GM12872 (cell line): Measurements from ENCODE around the gene MEGF11.

ENCODE experiments used
- CTCF ChIP-seq: IDR thresholded peaks from 3 replicates; pipeline ENCODE4 v1.5.1; 2011; ENCODE audit warnings: low read depth, mild to moderate bottlenecking, low read length, moderate library complexity; ENCODE audit not compliant: insufficient read depth

The MEGF11 gene

DNA sequence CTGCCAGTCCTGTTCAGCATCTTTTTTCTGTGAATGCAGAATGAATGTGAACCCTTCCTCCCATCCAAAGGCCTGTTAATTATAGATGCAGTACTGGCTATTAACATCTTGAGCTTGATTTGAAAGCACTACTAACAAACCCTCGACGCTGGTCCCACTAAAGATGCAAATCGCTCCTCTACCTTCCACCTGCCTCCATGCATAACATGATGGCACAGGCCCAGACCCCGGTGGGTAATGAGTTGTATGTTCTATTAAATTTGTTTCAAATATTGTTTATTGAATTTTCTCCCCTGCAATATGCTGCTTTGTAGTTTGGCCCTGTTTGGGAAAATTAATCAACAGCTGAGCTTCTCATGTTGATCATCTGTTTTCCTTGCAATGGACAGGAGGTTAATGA, 314.9 kb downstream of the MEGF11 start:
- TF ChIP-seq CTCF: no peak

DNA sequence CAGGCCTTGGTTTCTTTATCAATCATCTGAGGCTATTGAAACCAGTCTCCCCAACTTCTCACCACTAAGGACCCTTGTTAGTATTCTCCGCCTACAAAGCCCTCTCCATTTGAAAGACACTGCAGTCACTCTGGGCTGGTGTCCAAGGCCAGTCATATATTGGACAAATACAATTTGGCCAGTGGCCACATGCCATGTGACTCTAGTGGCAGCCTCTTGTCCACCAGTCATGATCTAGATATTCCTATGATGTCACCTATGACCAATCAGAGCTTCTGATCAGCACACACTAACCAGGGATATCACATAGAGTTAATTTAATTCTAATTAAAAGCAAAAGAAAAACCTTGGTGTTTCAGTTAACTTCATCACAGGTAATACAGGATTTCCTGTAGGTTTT, 316.1 kb downstream of the MEGF11 start:
- no peak for TF ChIP-seq CTCF

- TF ChIP-seq CTCF: no peak
Observed at GRCh38 chr15:65937054-65937453, 316.5 kb downstream of the MEGF11 start.

- no peak for TF ChIP-seq CTCF
Observed at GRCh38 chr15:65936282-65936681, 317.3 kb downstream of the MEGF11 start.

DNA sequence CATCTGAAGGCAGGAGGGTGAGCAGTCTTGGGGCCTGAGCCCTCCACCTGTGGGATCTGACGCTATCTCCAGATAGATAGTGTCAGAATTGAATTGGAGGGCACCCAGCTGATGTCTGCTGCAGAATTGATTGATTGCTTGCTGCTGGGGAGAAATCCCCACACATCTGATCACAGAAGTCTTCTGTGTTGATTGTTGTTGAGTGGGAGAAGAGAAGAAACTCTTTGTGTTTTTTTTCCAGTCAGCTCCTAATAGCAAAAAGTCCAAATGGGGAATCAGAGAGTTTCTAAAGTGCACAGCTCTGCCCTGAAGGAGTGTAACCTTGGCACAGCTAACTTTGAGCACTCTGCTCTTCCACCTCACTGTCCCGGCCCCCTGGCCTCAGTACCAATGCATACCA, 318.2 kb downstream of the MEGF11 start:
- TF ChIP-seq CTCF: no peak

- no peak for TF ChIP-seq CTCF
Observed at GRCh38 chr15:65931221-65931620, 322.3 kb downstream of the MEGF11 start.

- TF ChIP-seq CTCF: no peak
Observed at GRCh38 chr15:65930134-65930533, 323.4 kb downstream of the MEGF11 start.

DNA sequence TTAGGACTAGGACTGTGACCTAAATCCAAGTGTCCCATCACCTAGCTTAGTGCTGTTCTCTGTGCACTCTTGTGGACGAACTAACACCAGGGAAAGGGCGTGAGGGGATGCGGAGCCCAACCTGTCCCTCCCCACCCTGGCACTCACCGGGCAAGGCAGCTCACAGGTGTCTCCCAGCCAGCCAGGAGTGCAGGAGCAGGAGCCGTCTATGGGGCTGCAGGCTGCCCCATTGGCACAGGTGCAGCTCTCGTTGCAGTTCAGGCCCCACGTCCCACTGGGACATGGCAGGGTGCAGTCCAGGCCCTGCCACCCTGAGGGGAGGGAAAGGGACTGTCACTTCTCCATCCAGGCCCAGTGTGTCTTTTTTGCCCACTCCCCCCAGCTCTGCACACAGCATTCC, 324.0 kb downstream of the MEGF11 start:
- TF ChIP-seq CTCF: no peak
